ENCODE measurements around the gene PITPNM3.

DNA sequence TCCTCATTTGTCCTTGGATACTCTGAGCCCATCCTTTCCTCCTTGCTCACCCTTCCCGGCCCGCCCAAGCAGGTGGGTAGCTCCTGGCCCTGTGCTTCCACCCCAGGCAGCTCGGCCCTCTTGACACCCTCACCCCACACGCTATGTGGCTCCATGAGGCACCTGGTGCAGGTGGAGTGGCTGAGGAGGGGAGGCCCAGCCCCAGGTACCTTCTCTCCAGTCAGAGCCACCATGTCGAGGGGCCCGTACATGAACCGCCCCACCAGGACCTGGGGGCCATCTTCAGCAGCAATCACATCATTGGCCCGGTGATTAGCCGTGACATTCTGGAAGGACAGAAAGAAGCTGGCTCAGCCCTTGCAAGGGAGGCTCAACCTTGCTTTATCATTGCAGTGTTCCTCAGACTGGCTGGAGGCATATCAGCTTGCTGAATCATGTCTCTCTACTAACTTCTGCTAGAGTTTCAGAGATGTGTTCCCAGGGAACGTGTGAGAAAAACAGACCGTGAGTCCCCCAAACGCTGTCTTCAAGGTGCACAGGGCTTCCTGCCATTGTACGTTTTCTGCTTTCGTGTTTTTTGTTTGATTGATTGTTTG is 91.8 kb downstream of the PITPNM3 start:
- TF ChIP-seq, protein P1, sequence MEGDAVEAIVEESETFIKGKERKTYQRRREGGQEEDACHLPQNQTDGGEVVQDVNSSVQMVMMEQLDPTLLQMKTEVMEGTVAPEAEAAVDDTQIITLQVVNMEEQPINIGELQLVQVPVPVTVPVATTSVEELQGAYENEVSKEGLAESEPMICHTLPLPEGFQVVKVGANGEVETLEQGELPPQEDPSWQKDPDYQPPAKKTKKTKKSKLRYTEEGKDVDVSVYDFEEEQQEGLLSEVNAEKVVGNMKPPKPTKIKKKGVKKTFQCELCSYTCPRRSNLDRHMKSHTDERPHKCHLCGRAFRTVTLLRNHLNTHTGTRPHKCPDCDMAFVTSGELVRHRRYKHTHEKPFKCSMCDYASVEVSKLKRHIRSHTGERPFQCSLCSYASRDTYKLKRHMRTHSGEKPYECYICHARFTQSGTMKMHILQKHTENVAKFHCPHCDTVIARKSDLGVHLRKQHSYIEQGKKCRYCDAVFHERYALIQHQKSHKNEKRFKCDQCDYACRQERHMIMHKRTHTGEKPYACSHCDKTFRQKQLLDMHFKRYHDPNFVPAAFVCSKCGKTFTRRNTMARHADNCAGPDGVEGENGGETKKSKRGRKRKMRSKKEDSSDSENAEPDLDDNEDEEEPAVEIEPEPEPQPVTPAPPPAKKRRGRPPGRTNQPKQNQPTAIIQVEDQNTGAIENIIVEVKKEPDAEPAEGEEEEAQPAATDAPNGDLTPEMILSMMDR (conservative IDR thresholded peaks at IDR 0.05 in 1 of 2, IDR thresholded peaks at IDR 0.05 in 1 of 2; ENCODE audit: low read depth in 1 of 2, low read length in 2 of 2), result no peak
- TF ChIP-seq EZH2 (IDR thresholded peaks at IDR 0.05; ENCODE audit: low read length, missing control alignments), result no peak

All from fibroblast of lung (primary cell).